H1 (cell line): Measurements from ENCODE around the gene CAPN9. TPM values are rescaled to one million over a fixed set of nuclear protein-coding genes. Genes with fewer than 3 reads are reported as not detected.

Source experiments
- CTCF ChIA-PET: fragments of 300-600 bp; sonication (Branson Sonifier 250); formaldehyde crosslinking; loops from one replicate; lab custom pipeline; 2021; ENCODE audit not compliant: partially characterized antibody; lab: Charles Lee
- POLR2A ChIA-PET: fragments of 300-600 bp; sonication (Branson Sonifier 250); formaldehyde crosslinking; loops from one replicate; lab custom pipeline; 2021; ENCODE audit warnings: inconsistent platforms; ENCODE audit not compliant: partially characterized antibody; lab: Charles Lee
- DNase-seq, 2 experiments: peaks; one replicate each; pipeline versions ENCODE4 v3.0.0 to v3.0.0-alpha.2; 2010 to 2022; ENCODE audit warnings: low spot score in 2 of 2, low read depth in 1 of 2, mixed read lengths in 1 of 2
- FAIRE-seq: peaks from 2 replicates; lab custom pipeline; 2011; peaks lifted over from hg19 to GRCh38; lab: Jason Lieb, UNC
- H2AFZ ChIP-seq: 2 replicates; pipeline ENCODE4 v1.8.1; 2012; ENCODE audit warnings: low read length, inconsistent platforms
- H2AK5ac ChIP-seq: 2 replicates; pipeline ENCODE4 v1.6.1; 2013; ENCODE audit warnings: low read depth, low read length
- H2BK120ac ChIP-seq: replicated peaks from 2 replicates; pipeline ENCODE3; 2013; ENCODE audit warnings: low read depth, low read length, inconsistent platforms
- H2BK12ac ChIP-seq: 2 replicates; pipeline ENCODE4 v1.6.1; 2013; ENCODE audit warnings: low read depth, low read length
- H2BK15ac ChIP-seq: 2 replicates; pipeline ENCODE4 v1.6.1; 2013; ENCODE audit warnings: low read length
- H2BK20ac ChIP-seq: 2 replicates; pipeline ENCODE4 v1.6.1; 2013; ENCODE audit warnings: low read length
- H2BK5ac ChIP-seq: 2 replicates; pipeline ENCODE4 v1.6.1; 2013; ENCODE audit warnings: low read depth, low read length
- H3K14ac ChIP-seq: 2 replicates; pipeline ENCODE4 v1.6.1; 2013; ENCODE audit warnings: inconsistent platforms; ENCODE audit not compliant: insufficient read length
- H3K18ac ChIP-seq: 2 replicates; pipeline ENCODE4 v1.6.1; 2013; ENCODE audit warnings: low read length; ENCODE audit errors: extremely low read depth
- H3K23ac ChIP-seq: 2 replicates; pipeline ENCODE4 v1.6.1; 2013; ENCODE audit warnings: inconsistent platforms; ENCODE audit not compliant: insufficient read length
- H3K23me2 ChIP-seq: 2 replicates; pipeline ENCODE4 v1.6.1; 2013; ENCODE audit warnings: low read depth, low read length
- H3K27ac ChIP-seq: 2 replicates; pipeline ENCODE4 v1.6.1; 2011; ENCODE audit warnings: low read depth, low read length, inconsistent platforms
- H3K27me3 ChIP-seq, 4 experiments: replicated peaks in 1 of 4; 1 replicate in 1 of 4; 2 replicates in 3 of 4; pipeline versions ENCODE4 v1.6.1 to v1.8.1; 2011 to 2013; ENCODE audit warnings: low read length in 3 of 4, mild to moderate bottlenecking in 3 of 4, inconsistent platforms in 2 of 4, mixed read lengths in 2 of 4, moderate library complexity in 1 of 4; ENCODE audit not compliant: control insufficient read depth in 3 of 4, insufficient read depth in 3 of 4; ENCODE audit errors: extremely low read depth in 1 of 4
- H3K36me3 ChIP-seq, 4 experiments: 2 replicates each; pipeline versions ENCODE4 v1.6.1 to v1.8.1; 2011 to 2013; ENCODE audit warnings: mild to moderate bottlenecking in 4 of 4, low read length in 3 of 4, moderate library complexity in 2 of 4, control low read depth in 1 of 4, inconsistent platforms in 1 of 4; ENCODE audit not compliant: insufficient read depth in 4 of 4, control insufficient read depth in 2 of 4
- H3K4ac ChIP-seq: replicated peaks from 2 replicates; pipeline ENCODE3; 2013; ENCODE audit warnings: low read length, low read depth, mixed read lengths, inconsistent platforms; ENCODE audit not compliant: insufficient read length
- H3K4me1 ChIP-seq, 4 experiments: replicated peaks in 1 of 4; 1 replicate in 1 of 4; 2 replicates in 3 of 4; pipeline versions ENCODE4 v1.6.1 to v1.8.1; 2011 to 2013; ENCODE audit warnings: low read length in 3 of 4, inconsistent platforms in 2 of 4, mixed read lengths in 1 of 4; ENCODE audit not compliant: insufficient read depth in 4 of 4, control insufficient read depth in 3 of 4
- H3K4me2 ChIP-seq, 2 experiments: 2 replicates each; pipeline versions ENCODE4 v1.6.1 to v1.8.1; 2011 to 2013; ENCODE audit warnings: low read depth in 2 of 2, low read length in 2 of 2, control low read depth in 1 of 2, inconsistent platforms in 1 of 2, mild to moderate bottlenecking in 1 of 2; ENCODE audit not compliant: insufficient read depth in 1 of 2
- H3K4me3 ChIP-seq, 4 experiments: fragments of 200-600, 300-600 bp in 1 of 4; sonication (generic), shearing (Covaris generic), sonication (Bioruptor Twin) in 1 of 4; 2 replicates each; pipeline versions ENCODE4 v1.5.1 to v1.8.1; 2011 to 2016; ENCODE audit warnings: low read length in 4 of 4, low read depth in 3 of 4, control low read depth in 2 of 4, inconsistent platforms in 2 of 4, mild to moderate bottlenecking in 2 of 4, mixed read lengths in 1 of 4, moderate library complexity in 1 of 4; ENCODE audit not compliant: insufficient read depth in 2 of 4; ENCODE audit errors: extremely low read depth in 1 of 4
- H3K56ac ChIP-seq: replicated peaks from 2 replicates; pipeline ENCODE3; 2013; ENCODE audit warnings: low read depth, mild to moderate bottlenecking, mixed read lengths, low read length, inconsistent platforms; ENCODE audit not compliant: insufficient read length
- H3K79me1 ChIP-seq: 2 replicates; pipeline ENCODE4 v1.6.1; 2013; ENCODE audit warnings: low read depth, low read length, control low read depth
- H3K79me2 ChIP-seq, 2 experiments: 2 replicates each; pipeline versions ENCODE4 v1.6.1 to v1.8.1; 2012 to 2013; ENCODE audit warnings: low read length in 2 of 2, mild to moderate bottlenecking in 2 of 2, inconsistent platforms in 1 of 2; ENCODE audit not compliant: insufficient read depth in 2 of 2, control insufficient read depth in 1 of 2
- H3K9ac ChIP-seq, 4 experiments: replicated peaks in 1 of 4; 1 replicate in 1 of 4; 2 replicates in 3 of 4; pipeline versions ENCODE4 v1.6.1 to v1.8.1; 2011 to 2013; ENCODE audit warnings: low read depth in 3 of 4, low read length in 3 of 4, control low read depth in 2 of 4, mild to moderate bottlenecking in 2 of 4, moderate library complexity in 2 of 4, inconsistent platforms in 1 of 4; ENCODE audit errors: extremely low read depth in 1 of 4
- H3K9me3 ChIP-seq, 2 experiments: 2 replicates each; pipeline versions ENCODE4 v1.6.1 to v1.8.1; 2012 to 2013; ENCODE audit warnings: mild to moderate bottlenecking in 2 of 2, moderate library complexity in 2 of 2, control low read depth in 1 of 2, inconsistent platforms in 1 of 2, low read depth in 1 of 2, low read length in 1 of 2, mixed read lengths in 1 of 2; ENCODE audit not compliant: insufficient read depth in 2 of 2
- H4K20me1 ChIP-seq, 2 experiments: replicated peaks in 1 of 2; 2 replicates each; pipeline versions ENCODE3 to v1.8.1; 2011 to 2013; ENCODE audit warnings: inconsistent platforms in 2 of 2, low read length in 2 of 2, mild to moderate bottlenecking in 1 of 2; ENCODE audit not compliant: insufficient read depth in 2 of 2, control insufficient read depth in 1 of 2
- H4K5ac ChIP-seq: 2 replicates; pipeline ENCODE4 v1.6.1; 2013; ENCODE audit warnings: low read length, low read depth, mixed read lengths, inconsistent platforms; ENCODE audit not compliant: insufficient read length
- H4K8ac ChIP-seq: 2 replicates; pipeline ENCODE4 v1.8.0; 2013; ENCODE audit warnings: mild to moderate bottlenecking, moderate library complexity, low read length, inconsistent platforms; ENCODE audit not compliant: insufficient read depth; ENCODE audit errors: extremely low read depth
- H4K91ac ChIP-seq: replicated peaks from 2 replicates; pipeline ENCODE3; 2013; ENCODE audit warnings: low read length, mixed read lengths, inconsistent platforms; ENCODE audit not compliant: insufficient read length
- CBX8 ChIP-seq: fragments of 300-800, 300-1000 bp; sonication (generic); IDR thresholded peaks from 2 replicates; pipeline ENCODE4 v1.7.1; 2016; ENCODE audit warnings: low read depth, low read length, borderline replicate concordance
- CEBPB ChIP-seq: IDR thresholded peaks from 2 replicates; pipeline ENCODE4 v1.6.1; 2012; ENCODE audit warnings: low read depth, low read length
- EGR1 ChIP-seq: IDR thresholded peaks from 2 replicates; pipeline ENCODE4 v1.6.1; 2011; ENCODE audit warnings: low read depth, low read length, borderline replicate concordance
- EP300 ChIP-seq, 2 experiments: IDR thresholded peaks; 1 replicate in 1 of 2; 2 replicates in 1 of 2; pipeline ENCODE4 v1.6.1; 2011 to 2012; ENCODE audit warnings: low read depth in 2 of 2, low read length in 2 of 2, mild to moderate bottlenecking in 2 of 2, borderline replicate concordance in 1 of 2, inconsistent platforms in 1 of 2, moderate library complexity in 1 of 2
- FOSL1 ChIP-seq: IDR thresholded peaks from 2 replicates; pipeline ENCODE4 v1.6.1; 2011; ENCODE audit warnings: mild to moderate bottlenecking, low read depth, low read length, moderate library complexity; ENCODE audit not compliant: insufficient read depth
- KDM4A ChIP-seq: IDR thresholded peaks from one replicate; pipeline ENCODE4 v1.7.1; 2012; ENCODE audit warnings: low read depth, mild to moderate bottlenecking, moderate library complexity, low read length, inconsistent platforms; ENCODE audit not compliant: severe bottlenecking
- MAFK ChIP-seq: IDR thresholded peaks from 2 replicates; pipeline ENCODE4 v1.6.1; 2012; ENCODE audit warnings: low read depth, mild to moderate bottlenecking, improper control_type of control experiment, low read length
- RNF2 ChIP-seq: fragments of 200-900, 300-1000 bp; sonication (generic); IDR thresholded peaks from 2 replicates; pipeline ENCODE4 v1.7.1; 2016; ENCODE audit warnings: borderline replicate concordance, low read depth, mild to moderate bottlenecking, antibody characterized with exemption, low read length; ENCODE audit not compliant: poor library complexity, severe bottlenecking; ENCODE audit errors: missing control alignments
- SIN3A ChIP-seq, 2 experiments: IDR thresholded peaks in 1 of 2; conservative IDR thresholded peaks in 1 of 2; 2 replicates each; pipeline ENCODE4 v1.6.1; 2011 to 2012; ENCODE audit warnings: low read length in 2 of 2, improper control_type of control experiment in 1 of 2, low read depth in 1 of 2, mild to moderate bottlenecking in 1 of 2
- SIX5 ChIP-seq: IDR thresholded peaks from 2 replicates; pipeline ENCODE4 v1.6.1; 2011; ENCODE audit warnings: mild to moderate bottlenecking, low read depth, low read length
- SP2 ChIP-seq: IDR thresholded peaks from 2 replicates; pipeline ENCODE4 v1.6.1; 2012; ENCODE audit warnings: mild to moderate bottlenecking, low read length, inconsistent platforms
- SP4 ChIP-seq: IDR thresholded peaks from 2 replicates; pipeline ENCODE4 v1.6.1; 2012; ENCODE audit warnings: low read length, inconsistent platforms
- YY1 ChIP-seq: IDR thresholded peaks from 2 replicates; pipeline ENCODE4 v1.6.1; 2011; ENCODE audit warnings: low read depth, mild to moderate bottlenecking, low read length
- WGBS, 2 experiments: shearing (Covaris generic) in 1 of 2; methylation state at CpG; one replicate each; pipeline versions ENCODE4 v1.1.6 to v1.1.7; 2013 to 2015; ENCODE audit warnings: low lambda C conversion rate in 2 of 2, mixed read lengths in 2 of 2, inconsistent platforms in 1 of 2, low coverage in 1 of 2, missing lambda C conversion rate in 1 of 2; ENCODE audit not compliant: insufficient replicate concordance in 2 of 2, insufficient coverage in 1 of 2, insufficient read length in 1 of 2; ENCODE audit errors: extremely low coverage in 1 of 2, missing lambda C conversion rate in 1 of 2; 5-methylcytosine and 5-hydroxymethylcytosine counted together
- polyA plus RNA-seq, 7 experiments: library from polyadenylated mRNA; depleted of rRNA in 3 of 7; stranded (reverse) in 5 of 7; unstranded in 2 of 7; fragments of >200 nt in 5 of 7; fragments of 200-250 nt in 2 of 7; gene quantifications; 1 replicate in 5 of 7; 2 replicates in 1 of 7; 4 replicates in 1 of 7; pipeline versions ENCODE4 v1.2.1 to v1.2.3, GENCODE V29; 2011 to 2013; ENCODE audit warnings: missing spikeins in 2 of 7, mixed read lengths in 2 of 7
- total RNA-seq: library from RNA; stranded (reverse); fragmentation: NEBNext Ultra II Directional; extraction: Animal tissue kit (Norgen Biotek cat#: 25700); gene quantifications from 2 replicates; pipeline ENCODE4 v1.2.1, GENCODE V29; 2021

The CAPN9 gene
- total and polyA plus RNA-seq, 2 of the 8 experiments (the other 6 are each of a cell fraction or from before 2014, with no cell fraction given) = 0.22 to 0.76 TPM

- no peak overlapping the region for H4K8ac ChIP-seq
- no peak overlapping the region for H2BK5ac ChIP-seq
- H2AK5ac ChIP-seq = no peak overlapping the region
- H3K79me1 ChIP-seq = no peaks in the 10 kb centered on the region; the same call in 1 of the 2 replicates
- H3K9me3 ChIP-seq = no peaks in the 10 kb centered on the region
- FAIRE-seq (no peak), DNase-seq (no peak)
- no peak overlapping the region for H4K91ac ChIP-seq
- H2BK120ac ChIP-seq = no peak overlapping the region
- H4K20me1 ChIP-seq = peaks cover 2 to 12% of the 10 kb centered on the region in 2 experiments
- H3K4me2 ChIP-seq = no peak overlapping the region
- 0 out of 7 replicates have a peak, but pooled peaks cover 0 to 2% (median 0%) of the 10 kb centered on the region in 4 experiments for H3K4me1 ChIP-seq
- no peak overlapping the region for H3K56ac ChIP-seq
- H3K4ac ChIP-seq = no peak overlapping the region
- H3K18ac ChIP-seq = no peak overlapping the region
- H2AFZ ChIP-seq = no peak overlapping the region
- H4K5ac ChIP-seq = no peak overlapping the region
- no peak overlapping the region for H3K9ac ChIP-seq
- H3K27ac ChIP-seq = no peak overlapping the region
- no peak overlapping the region for H2BK15ac ChIP-seq
- H3K14ac ChIP-seq = no peak overlapping the region
- H3K79me2 ChIP-seq = no peaks in the 10 kb centered on the region
- no peak overlapping the region for H2BK20ac ChIP-seq
- ChIA-PET CTCF (interaction anchor here (1.2 kb wide), 1 partner anchor 17 kb away, joined by 3 read pairs; no protein-coding TSS in a partner anchor), POLR2A (no interaction called here)
- H3K23ac ChIP-seq = no peak overlapping the region
- no peak overlapping the region for H2BK12ac ChIP-seq
- 97% methylated on average over 10 of the region's 10 CpGs; no CpG with 5 or more reads in 1 of the 2 experiments for WGBS, 2 experiments
- no peaks in the 10 kb centered on the region for H3K27me3 ChIP-seq
- no peaks in the 10 kb centered on the region for H3K23me2 ChIP-seq
- H3K4me3 ChIP-seq = no peak overlapping the region
- H3K36me3 ChIP-seq = peaks cover 6 to 17% (median 14%) of the 10 kb centered on the region in 4 experiments; a peak in 5 of 8 replicates
- no peak for TF ChIP-seq FOSL1
- no peak for TF ChIP-seq SP4
- TF ChIP-seq SIX5 = no peak
- TF ChIP-seq SP2 = no peak
- no peak for TF ChIP-seq SIN3A (conservative IDR thresholded peaks at IDR 0.05 in 1 of 2, IDR thresholded peaks at IDR 0.05 in 1 of 2; ENCODE audit: low read depth in 1 of 2, low read length in 2 of 2)
- no peak for TF ChIP-seq EP300 (IDR thresholded peaks at IDR 0.05; ENCODE audit: borderline replicate concordance in 1 of 2, low read depth in 2 of 2, low read length in 2 of 2)
- TF ChIP-seq CBX8 = no peak
- no peak for TF ChIP-seq KDM4A
- TF ChIP-seq CEBPB = no peak
- TF ChIP-seq YY1 = no peak
- TF ChIP-seq MAFK = no peak
- no peak for TF ChIP-seq EGR1
- TF ChIP-seq RNF2 = no peak
Measured at GRCh38 chr1:230839173-230839572, 92.0 kb downstream of the CAPN9 start.
